Activated naive CD8-positive, alpha-beta T cell (primary cell): Measurements from ENCODE around the gene UFD1.

Experiments
- H3K27ac Mint-ChIP-seq: one replicate; pipeline ENCODE4 v1.8.0; 2021; ENCODE audit warnings: mixed read lengths
- H3K27me3 Mint-ChIP-seq: one replicate; pipeline ENCODE4 v1.8.0; 2021; ENCODE audit warnings: mixed read lengths
- H3K36me3 Mint-ChIP-seq: one replicate; pipeline ENCODE4 v1.8.0; 2021; ENCODE audit warnings: mixed read lengths
- H3K4me1 Mint-ChIP-seq: one replicate; pipeline ENCODE4 v1.8.0; 2021; ENCODE audit warnings: low read depth, mixed read lengths
- H3K4me3 Mint-ChIP-seq: one replicate; pipeline ENCODE4 v1.8.0; 2021; ENCODE audit warnings: mild to moderate bottlenecking, mixed read lengths
- H3K9me3 Mint-ChIP-seq: one replicate; pipeline ENCODE4 v1.8.0; 2021; ENCODE audit warnings: low read depth, mixed read lengths

The UFD1 gene

DNA sequence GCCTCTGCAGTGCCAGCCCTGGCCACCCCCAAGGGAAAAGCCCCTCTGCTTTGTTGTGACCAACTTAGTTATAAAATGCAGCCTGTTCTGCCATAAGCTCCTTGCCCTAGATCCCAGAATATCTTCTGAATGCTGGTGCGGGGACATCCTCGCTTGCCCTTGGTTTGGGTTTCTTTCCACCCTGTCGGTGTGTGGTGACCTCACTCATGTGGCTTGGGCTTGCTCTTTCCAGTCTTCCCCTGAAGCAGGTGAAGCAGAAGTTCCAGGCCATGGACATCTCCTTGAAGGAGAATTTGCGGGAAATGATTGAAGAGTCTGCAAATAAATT is 28.5 kb upstream of the UFD1 start:
- H3K4me3 Mint-ChIP-seq = no peak overlapping the region
- no peak overlapping the region for H3K27ac Mint-ChIP-seq
- H3K36me3 Mint-ChIP-seq = peaks cover 2% of the 10 kb centered on the region
- peaks cover 20% of the 10 kb centered on the region for H3K4me1 Mint-ChIP-seq
- no peaks in the 10 kb centered on the region for H3K9me3 Mint-ChIP-seq
- H3K27me3 Mint-ChIP-seq = no peaks in the 10 kb centered on the region

DNA sequence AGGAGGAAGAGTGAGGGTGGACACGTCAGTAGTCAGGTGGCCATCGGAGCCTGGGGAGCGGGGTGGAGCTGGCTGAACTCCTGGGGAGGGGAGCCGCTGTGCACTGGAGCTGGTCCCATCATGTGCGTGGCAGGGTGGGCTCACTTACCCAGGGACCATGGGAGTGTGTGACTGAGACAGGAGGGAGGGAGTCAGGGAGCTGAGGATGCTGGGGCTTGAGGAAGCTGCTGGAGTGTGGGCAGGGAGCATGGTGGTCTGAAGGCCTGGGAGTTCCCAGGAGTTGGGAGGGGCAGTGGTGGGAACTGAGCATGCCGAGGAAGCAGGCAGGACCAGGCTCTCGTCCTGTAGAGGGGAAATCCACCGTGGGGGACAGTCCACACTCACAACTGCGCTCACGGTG is 27.2 kb upstream of the UFD1 start:
- H3K4me1 Mint-ChIP-seq = peaks cover 20% of the 10 kb centered on the region
- H3K4me3 Mint-ChIP-seq = no peak overlapping the region
- no peaks in the 10 kb centered on the region for H3K36me3 Mint-ChIP-seq
- no peaks in the 10 kb centered on the region for H3K9me3 Mint-ChIP-seq
- no peak overlapping the region for H3K27ac Mint-ChIP-seq
- H3K27me3 Mint-ChIP-seq = no peaks in the 10 kb centered on the region

DNA sequence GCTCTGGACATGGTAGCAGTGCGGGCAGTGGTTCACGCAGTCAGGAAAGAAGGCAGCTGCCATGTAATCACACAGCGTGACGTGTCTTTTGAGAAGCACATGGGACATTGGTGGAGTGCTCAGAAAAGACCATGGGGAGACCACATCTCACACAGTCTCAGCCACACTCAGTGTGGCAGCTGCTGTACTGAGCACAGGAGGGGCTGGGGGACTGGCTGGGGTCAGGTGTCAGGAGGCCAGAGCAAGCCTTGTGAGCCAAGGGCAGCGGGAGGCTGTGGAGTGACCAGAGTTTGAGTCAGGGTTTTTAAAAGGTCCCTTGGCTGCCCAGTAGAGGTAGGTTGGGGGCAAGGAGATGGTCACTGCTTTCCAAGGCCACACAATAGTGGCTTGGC is 26.7 kb upstream of the UFD1 start:
- Mint-ChIP-seq H3K9me3 (no peaks in the 10 kb centered on the region), H3K4me3 (no peak overlapping the region), H3K27me3 (no peaks in the 10 kb centered on the region), H3K36me3 (no peaks in the 10 kb centered on the region), H3K4me1 (peaks cover 20% of the 10 kb centered on the region), H3K27ac (peak overlapping the region; percentile 41)

DNA sequence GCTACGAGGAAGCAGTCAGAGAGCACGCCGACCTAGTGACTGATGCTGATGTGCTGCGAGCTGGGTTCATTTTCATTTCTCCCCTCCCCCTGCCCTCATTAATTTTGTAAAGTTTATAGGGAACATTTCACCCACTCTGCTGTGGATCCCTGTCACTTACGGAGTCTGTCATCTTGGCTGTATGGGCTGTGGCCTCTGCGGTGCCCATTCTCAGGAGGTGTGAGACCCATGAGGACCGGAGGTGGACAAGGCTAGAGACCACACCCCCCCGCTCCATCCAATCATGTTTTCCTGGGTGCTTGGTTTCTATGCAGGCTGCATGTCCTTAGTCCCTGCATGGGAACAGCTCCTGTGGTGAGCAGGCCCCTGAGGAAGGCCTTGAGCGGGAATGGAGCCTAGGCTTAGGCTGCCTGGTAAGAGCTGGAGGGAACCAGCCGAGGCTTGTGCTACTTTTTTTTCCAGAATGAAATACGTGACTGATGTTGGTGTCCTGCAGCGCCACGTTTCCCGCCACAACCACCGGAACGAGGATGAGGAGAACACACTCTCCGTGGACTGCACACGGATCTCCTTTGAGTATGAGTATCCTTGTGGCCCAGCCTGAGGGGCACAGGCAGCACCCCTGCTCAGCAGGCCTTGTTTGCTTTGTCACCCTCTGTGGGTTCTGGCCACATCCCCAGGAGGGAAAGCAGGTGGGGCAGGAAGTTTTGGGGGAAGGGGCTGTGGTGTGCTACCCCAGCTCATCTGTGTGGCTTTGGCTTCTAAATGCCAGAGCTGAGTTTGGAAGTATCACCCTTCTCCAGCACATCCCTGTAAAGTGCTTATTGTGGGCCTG is 26.1 kb upstream of the UFD1 start:
- no peaks in the 10 kb centered on the region for H3K9me3 Mint-ChIP-seq
- no peak overlapping the region for H3K27ac Mint-ChIP-seq
- H3K27me3 Mint-ChIP-seq = no peaks in the 10 kb centered on the region
- H3K36me3 Mint-ChIP-seq = no peaks in the 10 kb centered on the region
- peaks cover 20% of the 10 kb centered on the region for H3K4me1 Mint-ChIP-seq
- H3K4me3 Mint-ChIP-seq = no peak overlapping the region

DNA sequence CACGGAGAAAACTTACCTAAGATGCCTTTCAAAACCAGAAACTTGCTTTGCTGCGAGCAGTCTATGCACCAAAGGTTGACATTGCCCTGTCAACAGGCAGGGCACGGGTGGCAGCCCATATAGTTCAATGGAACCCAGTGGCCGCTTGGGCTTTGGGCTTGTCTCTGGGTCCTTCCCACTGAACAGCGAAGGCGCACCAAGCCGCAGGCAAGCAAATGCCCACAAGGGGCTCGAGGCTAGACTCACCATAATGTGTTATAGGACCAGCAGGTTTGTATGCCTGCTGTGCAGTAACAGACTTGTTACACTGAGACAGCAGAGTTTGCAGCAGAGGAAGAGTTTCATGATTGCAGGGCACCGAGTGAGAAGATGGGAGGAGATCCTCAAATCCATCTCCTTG is 24.9 kb upstream of the UFD1 start:
- no peak overlapping the region for H3K27ac Mint-ChIP-seq

DNA sequence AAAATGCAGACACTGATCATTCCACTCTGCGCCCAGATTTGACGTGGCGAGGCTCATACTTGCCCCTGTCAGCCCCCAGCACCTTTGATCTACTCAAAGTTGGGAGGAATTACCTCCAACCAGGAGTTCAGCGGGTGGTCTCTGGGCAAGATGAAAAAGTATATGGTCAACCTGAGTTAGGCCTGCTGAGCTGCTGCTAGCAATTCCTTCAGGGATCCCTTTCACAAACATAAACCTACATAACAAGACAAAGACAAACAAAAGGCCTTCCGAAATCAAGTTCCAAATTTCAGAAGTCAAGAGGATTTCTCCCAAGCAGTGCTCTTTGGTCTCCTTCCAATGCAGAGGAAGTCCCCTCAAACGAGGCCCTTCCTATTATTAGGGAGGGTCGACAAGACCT is 24.4 kb upstream of the UFD1 start:
- Mint-ChIP-seq H3K4me3 (no peak overlapping the region), H3K27me3 (no peaks in the 10 kb centered on the region), H3K4me1 (peaks cover 20% of the 10 kb centered on the region), H3K36me3 (no peaks in the 10 kb centered on the region), H3K9me3 (no peaks in the 10 kb centered on the region), H3K27ac (no peak overlapping the region)

More for the DNA sequence above, 24.9 kb upstream of the UFD1 start:
- H3K4me3 Mint-ChIP-seq = no peak overlapping the region
- peaks cover 20% of the 10 kb centered on the region for H3K4me1 Mint-ChIP-seq
- H3K27me3 Mint-ChIP-seq = no peaks in the 10 kb centered on the region
- no peaks in the 10 kb centered on the region for H3K36me3 Mint-ChIP-seq
- no peaks in the 10 kb centered on the region for H3K9me3 Mint-ChIP-seq

DNA sequence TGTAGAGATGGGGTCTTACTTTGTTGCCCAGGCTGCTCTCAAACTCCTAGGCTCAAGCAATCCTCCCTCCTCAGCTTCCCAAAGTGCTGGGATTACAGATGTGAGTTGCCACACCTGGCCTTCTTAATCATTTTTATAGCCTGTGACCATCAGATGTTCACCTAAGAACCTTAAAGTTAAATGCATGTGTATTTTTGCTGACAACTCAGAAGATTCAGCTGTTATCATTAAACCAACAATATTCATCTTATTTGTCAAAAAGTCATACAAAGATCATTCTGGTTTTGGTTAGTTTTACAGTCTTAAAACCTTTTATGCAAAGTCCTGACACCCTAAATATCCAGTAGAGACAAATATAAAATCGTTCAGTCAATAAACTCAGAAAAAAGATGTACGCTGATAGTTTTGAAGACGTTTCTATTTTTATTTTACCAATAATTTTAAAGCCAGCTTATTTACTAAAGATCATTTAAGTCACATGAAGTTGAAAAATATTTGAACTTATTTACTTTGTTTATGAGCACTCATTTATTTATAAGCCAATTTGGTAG is 23.0 kb upstream of the UFD1 start:
- peaks cover 20% of the 10 kb centered on the region for H3K4me1 Mint-ChIP-seq
- H3K27me3 Mint-ChIP-seq = no peaks in the 10 kb centered on the region
- H3K4me3 Mint-ChIP-seq = no peak overlapping the region
- no peaks in the 10 kb centered on the region for H3K9me3 Mint-ChIP-seq
- H3K36me3 Mint-ChIP-seq = no peaks in the 10 kb centered on the region
- no peak overlapping the region for H3K27ac Mint-ChIP-seq

DNA sequence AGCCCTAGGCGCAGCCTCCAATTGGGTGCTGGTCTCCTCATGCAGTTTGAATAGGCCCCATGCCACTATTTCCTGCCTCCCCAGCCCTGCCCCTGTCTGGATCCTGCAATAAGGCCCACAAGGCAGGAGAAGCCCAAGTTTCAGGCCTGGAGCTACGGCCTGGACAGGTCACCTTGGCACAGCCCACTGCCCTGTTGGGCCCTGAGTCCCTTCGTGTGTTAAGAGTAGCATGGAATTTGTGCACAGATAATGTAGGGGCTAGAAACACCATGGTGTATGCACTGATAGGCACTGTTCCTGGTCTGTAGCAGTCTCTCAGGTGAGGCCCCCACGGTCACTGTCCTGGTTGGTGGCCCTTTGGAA is 20.9 kb upstream of the UFD1 start:
- H3K4me1 Mint-ChIP-seq = peaks cover 14% of the 10 kb centered on the region
- H3K27ac Mint-ChIP-seq = no peak overlapping the region
- H3K27me3 Mint-ChIP-seq = no peaks in the 10 kb centered on the region

DNA sequence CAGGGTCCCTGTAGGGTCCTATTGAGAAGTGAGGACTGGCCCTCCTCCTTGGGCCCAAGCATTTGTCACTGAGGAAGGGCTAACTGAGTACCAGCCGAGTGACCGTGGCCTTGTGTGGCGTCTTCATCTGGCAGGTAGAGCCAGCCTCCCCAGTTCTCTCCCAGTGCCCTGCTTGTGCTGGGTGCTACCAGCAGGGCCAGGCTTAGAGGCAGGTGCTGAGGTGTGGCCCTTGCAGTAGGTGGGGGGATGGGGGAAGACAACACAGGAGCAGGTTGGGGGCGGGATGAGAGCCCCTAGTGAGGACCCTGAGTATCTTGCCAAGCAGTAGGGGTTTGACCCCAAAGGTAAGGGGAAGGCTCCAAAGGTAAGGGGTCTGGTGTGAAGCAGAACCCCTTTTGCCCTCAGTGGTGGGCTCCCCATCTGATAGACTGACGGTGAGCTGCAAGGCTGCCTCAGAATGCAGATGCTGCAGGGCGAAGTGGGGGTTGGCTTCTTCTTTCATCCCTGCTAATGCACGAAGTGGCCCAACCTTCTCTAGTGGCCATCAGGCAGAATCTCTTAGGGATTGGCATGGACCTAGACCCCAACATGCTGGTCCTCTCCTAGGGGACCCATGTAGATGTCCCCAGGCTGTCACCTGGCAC is 20.4 kb upstream of the UFD1 start:
- Mint-ChIP-seq H3K27me3 (no peaks in the 10 kb centered on the region), H3K9me3 (no peaks in the 10 kb centered on the region), H3K27ac (no peak overlapping the region), H3K4me1 (peaks cover 9% of the 10 kb centered on the region), H3K36me3 (peaks cover 5% of the 10 kb centered on the region), H3K4me3 (no peak overlapping the region)

More for the DNA sequence above, 20.9 kb upstream of the UFD1 start:
- no peaks in the 10 kb centered on the region for H3K9me3 Mint-ChIP-seq
- H3K4me3 Mint-ChIP-seq = no peak overlapping the region
- H3K36me3 Mint-ChIP-seq = peaks cover 5% of the 10 kb centered on the region

DNA sequence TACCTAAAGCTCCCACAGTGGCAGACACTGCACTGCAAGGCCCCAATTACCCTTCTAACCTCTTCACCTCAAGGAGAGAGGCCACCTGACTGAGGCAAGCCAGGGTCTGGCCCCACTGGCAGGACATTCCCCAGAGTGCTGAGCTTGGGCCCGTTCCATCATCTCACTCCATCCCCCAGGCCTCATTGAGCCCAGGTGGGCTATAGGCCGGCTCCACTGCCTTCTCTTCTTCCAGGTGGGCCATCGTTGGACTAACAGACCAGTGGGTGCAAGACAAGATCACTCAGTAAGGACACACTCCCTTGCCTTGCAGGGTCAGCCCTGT is 19.8 kb upstream of the UFD1 start:
- H3K4me1 Mint-ChIP-seq = peaks cover 9% of the 10 kb centered on the region
- no peaks in the 10 kb centered on the region for H3K27me3 Mint-ChIP-seq
- H3K36me3 Mint-ChIP-seq = peaks cover 5% of the 10 kb centered on the region
- no peak overlapping the region for H3K4me3 Mint-ChIP-seq
- no peak overlapping the region for H3K27ac Mint-ChIP-seq
- no peaks in the 10 kb centered on the region for H3K9me3 Mint-ChIP-seq

DNA sequence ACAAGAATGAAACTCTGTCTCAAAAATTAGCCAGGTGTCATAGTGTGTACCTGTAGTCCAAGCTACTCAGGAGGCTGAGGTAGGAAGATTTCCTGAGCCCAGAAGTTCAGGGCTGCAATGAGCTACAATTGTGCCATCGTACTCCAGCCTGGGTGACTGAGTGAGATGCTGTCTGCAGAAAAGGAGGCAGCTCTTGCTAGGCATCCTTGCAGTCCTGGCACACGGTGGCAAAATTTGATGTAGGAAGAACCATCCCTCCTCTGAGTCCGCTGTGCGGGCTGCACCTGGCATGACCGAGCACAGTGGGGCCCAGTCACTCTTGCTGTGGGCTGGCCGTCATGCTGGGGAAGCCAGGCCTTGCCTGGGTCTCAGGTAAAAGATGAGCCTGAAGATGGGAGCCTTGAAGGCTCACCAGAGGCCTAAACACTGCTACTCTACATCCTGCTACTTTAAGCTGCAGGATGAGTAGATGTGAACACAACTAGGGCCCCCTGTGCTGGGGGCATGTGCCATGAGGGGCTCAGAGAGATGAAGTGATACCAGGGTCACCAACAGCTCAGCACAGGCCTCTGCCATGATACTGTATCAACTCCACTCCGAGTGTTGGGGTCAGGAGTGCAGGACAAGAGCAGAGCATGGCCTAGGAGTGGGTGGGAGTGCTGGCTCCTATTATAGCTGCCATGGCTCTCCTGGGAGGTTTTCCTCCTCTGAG is 19.3 kb upstream of the UFD1 start:
- Mint-ChIP-seq H3K36me3 (peaks cover 5% of the 10 kb centered on the region), H3K27me3 (no peaks in the 10 kb centered on the region), H3K4me1 (peaks cover 9% of the 10 kb centered on the region), H3K9me3 (no peaks in the 10 kb centered on the region), H3K27ac (no peak overlapping the region), H3K4me3 (no peak overlapping the region)

DNA sequence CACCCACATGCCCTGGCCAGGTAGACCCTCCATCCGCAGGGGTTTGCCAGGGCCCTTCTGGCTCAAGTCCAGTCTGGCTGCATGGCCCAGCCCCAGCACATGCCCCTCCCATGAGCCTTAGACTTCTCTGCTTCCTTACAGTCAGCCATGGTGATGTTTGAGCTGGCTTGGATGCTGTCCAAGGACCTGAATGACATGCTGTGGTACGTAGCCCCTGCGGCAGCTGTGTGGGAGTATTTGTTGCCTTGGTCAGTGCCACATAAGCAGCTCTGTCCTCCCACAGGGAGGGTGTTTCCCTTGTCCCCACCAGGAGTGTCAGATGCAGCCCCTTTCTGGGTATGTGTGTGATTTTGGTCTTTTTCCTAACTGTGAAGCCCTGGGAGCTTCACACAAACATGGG is 18.3 kb upstream of the UFD1 start:
- H3K27ac Mint-ChIP-seq = no peak overlapping the region
- peaks cover 5% of the 10 kb centered on the region for H3K36me3 Mint-ChIP-seq
- no peaks in the 10 kb centered on the region for H3K9me3 Mint-ChIP-seq
- no peak overlapping the region for H3K4me3 Mint-ChIP-seq
- peaks cover 13% of the 10 kb centered on the region for H3K4me1 Mint-ChIP-seq
- no peaks in the 10 kb centered on the region for H3K27me3 Mint-ChIP-seq

DNA sequence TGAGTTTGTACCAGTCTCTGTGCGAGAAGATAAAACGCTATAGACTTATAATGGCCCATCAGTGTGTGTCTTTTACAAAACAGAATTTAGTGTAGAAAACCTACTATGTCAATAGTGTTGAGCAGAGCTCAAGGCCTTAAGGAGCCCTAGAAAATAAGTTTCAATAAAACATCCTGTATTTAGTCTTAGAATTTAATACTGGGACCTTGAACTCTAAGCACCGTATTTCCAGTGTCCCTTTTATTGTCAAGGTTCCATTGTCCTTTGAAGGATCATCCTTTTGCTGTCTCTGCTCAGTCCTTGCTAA is 17.3 kb upstream of the UFD1 start:
- no peak overlapping the region for H3K4me3 Mint-ChIP-seq
- H3K27me3 Mint-ChIP-seq = no peaks in the 10 kb centered on the region
- no peaks in the 10 kb centered on the region for H3K9me3 Mint-ChIP-seq
- H3K36me3 Mint-ChIP-seq = peaks cover 5% of the 10 kb centered on the region
- peak overlapping the region; percentile 71 for H3K27ac Mint-ChIP-seq
- peaks cover 16% of the 10 kb centered on the region for H3K4me1 Mint-ChIP-seq

DNA sequence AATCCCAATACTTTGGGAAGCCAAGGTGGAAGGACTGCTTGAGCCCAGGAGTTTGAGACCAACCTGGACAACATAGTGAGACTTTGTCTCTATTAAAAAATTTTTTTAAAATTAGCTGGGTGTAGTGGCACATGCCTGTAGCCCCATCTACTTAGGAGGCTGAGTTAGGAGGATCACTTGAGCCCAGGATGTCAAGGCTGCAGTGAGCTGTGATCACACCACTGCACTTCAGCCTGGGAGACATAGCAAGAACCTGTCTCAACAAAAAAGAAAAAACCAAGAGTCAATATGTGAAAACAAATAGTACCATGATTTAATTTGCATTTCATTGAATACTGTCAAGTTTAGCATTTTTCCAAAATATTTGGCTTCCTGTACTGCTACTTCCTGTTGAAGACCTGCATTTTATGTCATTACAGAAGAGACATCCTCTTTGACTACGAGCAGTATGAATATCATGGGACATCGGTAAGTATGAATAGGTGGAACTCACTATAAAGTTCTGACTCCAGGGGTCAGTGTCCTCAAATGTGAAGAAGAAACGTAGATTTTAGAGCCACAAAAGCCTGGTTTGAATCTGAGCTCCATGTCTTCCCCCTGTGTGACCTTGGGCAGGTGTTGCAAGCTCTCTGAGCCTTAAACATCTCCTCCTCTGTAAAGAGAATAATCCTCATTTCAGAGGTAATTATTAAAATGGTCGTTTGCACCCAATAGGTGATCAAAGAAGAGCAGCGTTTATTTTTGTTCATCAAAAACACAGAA is 16.8 kb upstream of the UFD1 start:
- H3K27me3 Mint-ChIP-seq = no peaks in the 10 kb centered on the region
- H3K9me3 Mint-ChIP-seq = no peaks in the 10 kb centered on the region
- H3K27ac Mint-ChIP-seq = peak overlapping the region; percentile 71
- no peak overlapping the region for H3K4me3 Mint-ChIP-seq
- peaks cover 5% of the 10 kb centered on the region for H3K36me3 Mint-ChIP-seq
- peaks cover 16% of the 10 kb centered on the region for H3K4me1 Mint-ChIP-seq

DNA sequence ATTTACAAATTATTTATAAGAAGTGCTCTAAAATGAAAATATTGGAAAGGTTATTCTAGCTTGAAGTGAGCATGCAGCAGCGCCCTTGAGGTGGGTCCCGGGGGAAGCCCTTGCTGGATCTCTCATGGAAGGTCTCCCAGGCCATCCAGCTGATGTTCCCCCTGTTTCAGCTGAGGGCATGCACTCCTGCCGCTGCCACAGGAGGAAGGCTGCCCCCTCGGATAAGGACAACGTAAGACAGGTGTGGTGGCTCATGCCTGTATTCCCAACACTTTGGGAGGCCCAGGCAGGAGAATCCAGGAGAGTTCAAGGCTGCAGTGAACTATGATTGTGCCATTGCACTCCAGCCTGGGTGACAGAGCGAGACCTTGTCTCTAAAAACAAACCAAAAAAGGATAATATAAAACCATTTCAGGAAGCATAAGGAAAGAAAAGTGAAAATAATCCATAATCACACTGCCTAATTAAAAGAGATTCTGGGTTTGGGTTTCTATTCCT is 15.7 kb upstream of the UFD1 start:
- Mint-ChIP-seq H3K4me1 (peaks cover 17% of the 10 kb centered on the region), H3K9me3 (no peaks in the 10 kb centered on the region), H3K27ac (no peak overlapping the region), H3K27me3 (no peaks in the 10 kb centered on the region), H3K4me3 (no peak overlapping the region), H3K36me3 (peaks cover 5% of the 10 kb centered on the region)
